GM19395 (cell line): Measurements from ENCODE around the gene ARHGEF25.
A peak's percentile ranks its signal among the peaks of the same experiment; 100 is the strongest.

ENCODE experiments used
- ATAC-seq: cut with Tn5 transposase; IDR thresholded peaks from one replicate; pipeline ENCODE4 v1.9.1; 2021; ENCODE audit warnings: mild to moderate bottlenecking, moderate library complexity; ENCODE audit not compliant: unreplicated experiment

Gene ARHGEF25

DNA sequence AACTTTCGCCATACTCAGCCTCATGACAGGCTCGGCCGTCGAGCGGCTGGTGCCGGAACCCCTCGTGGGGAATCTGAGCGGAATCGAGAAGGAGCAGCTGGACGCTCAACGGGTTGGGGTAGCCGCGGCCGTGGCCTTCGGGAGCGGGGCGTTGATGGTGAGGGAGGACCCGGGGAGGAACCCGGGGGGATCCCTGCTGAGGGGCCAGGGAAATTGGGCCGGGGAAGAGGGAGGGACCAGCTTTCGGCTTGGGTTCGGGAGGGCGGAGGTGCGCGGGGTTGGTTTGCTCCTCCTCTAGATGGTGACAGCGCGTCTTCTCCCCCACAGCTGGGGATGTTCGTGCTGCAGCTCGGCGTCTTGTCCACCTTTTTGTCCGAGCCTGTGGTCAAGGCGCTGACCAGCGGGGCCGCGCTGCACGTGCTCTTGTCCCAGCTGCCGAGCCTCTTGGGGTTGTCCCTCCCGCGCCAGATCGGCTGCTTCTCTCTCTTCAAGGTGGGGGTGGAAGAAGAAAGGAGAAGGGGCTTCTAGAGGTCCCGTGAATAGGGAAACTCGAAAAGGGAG lies 9.8 kb downstream of the ARHGEF25 start:
- no peak for ATAC-seq

DNA sequence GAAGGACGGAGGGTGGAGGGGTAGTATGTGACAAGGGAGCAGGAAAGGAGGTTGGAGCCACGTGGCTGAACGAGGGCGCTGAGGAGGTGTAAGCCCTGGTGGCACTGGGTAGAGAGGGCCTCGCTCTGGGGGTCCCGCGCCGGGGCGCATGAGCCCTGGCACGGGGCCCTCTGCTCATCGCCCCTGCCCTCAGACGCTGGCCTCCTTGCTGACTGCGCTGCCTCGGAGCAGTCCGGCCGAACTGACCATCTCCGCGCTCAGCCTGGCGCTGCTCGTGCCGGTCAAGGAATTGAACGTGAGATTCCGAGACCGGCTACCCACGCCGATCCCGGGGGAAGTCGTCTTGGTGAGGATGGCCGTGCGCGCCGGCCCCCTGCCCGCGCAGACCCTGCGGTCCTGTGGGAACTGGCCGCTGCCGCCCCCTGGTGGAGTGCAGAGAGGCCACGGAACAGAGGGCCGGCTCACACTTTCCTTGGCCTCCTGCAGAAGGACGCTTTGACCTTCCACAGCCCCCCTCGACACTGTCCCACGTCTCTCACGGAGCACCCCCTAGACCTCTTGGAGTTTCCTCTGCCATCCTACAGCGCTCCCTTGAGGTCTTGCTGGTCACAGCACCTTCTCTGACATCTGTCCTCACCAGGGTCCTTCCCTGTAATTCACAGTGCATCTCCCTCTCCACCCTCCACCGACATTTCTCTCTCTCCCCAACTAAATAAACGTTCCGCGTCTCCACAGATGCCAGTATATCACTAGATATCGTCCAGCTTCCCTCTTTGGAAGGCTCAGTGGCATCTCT lies 10.5 kb downstream of the ARHGEF25 start:
- peak; percentile 68 for ATAC-seq

- no peak for ATAC-seq
These were observed 11.3 kb downstream of the ARHGEF25 start for GRCh38 chr12:57622293-57623245.

GRCh38 chr12:57623385-57623784 lies 12.2 kb downstream of the ARHGEF25 start:
- no peak for ATAC-seq

GRCh38 chr12:57623811-57624390 lies 12.7 kb downstream of the ARHGEF25 start:
- ATAC-seq: no peak

DNA sequence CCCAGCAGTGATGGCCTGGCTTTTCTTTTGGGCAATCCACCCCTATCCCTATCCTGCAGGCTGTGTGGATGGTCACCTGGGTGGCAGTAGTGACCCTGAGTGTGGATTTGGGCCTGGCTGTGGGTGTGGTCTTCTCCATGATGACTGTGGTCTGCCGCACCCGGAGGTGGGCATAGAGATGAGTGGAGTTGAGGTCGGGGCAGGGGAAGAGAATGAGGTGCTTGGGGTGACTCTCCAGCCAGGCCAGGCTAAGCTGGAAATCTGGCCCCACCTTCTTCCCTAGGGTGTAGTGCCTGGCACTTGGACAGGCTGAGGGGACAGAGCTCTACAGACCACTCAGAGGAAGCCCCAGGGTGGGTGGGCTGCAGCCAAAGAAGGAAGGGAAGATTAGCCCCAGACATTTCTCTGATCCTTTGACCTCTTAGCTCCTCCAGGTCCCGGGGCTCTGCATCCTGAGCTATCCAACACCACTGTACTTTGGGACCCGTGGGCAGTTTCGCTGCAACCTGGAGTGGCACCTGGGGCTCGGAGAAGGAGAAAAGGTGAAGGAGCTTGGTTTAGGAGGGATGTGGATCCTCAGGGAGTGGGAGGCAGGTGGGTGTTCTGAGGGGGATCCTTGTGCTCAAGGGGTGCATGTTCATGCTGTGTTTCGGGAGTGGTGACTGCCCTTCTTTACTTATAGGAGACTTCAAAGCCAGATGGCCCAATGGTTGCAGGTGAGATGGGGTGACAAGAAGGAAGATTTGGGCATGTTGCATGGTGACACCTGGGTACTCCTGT lies 13.4 kb downstream of the ARHGEF25 start:
- ATAC-seq: no peak

- ATAC-seq: no peak
These were observed 14.2 kb downstream of the ARHGEF25 start for GRCh38 chr12:57625261-57626032.

GRCh38 chr12:57626111-57626920 lies 15.1 kb downstream of the ARHGEF25 start:
- no peak for ATAC-seq

DNA sequence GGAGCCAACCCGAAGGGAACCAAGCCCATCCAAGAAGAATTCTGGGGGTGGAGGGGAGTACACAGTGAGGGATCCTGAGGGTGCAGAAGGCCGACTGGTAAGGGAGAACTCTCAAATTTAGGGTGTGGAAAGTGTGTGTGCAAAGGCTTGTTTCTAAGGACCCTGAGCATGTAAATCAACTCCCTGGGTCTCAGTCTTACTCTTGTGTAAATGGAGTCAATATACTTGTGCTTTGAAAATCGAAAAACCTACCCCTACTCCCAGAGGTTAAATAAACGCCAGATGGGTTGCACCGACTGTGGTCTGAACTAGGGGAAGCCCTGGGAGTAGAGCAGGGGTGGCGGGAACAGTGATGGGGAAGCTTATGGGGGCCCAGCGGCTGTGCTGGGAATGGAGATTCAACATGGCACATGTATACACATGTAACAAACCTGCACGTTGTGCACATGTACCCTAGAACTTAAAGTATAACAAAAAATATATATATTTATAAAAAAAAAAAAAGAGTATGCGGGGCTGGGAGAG lies 15.7 kb downstream of the ARHGEF25 start:
- no peak for ATAC-seq

DNA sequence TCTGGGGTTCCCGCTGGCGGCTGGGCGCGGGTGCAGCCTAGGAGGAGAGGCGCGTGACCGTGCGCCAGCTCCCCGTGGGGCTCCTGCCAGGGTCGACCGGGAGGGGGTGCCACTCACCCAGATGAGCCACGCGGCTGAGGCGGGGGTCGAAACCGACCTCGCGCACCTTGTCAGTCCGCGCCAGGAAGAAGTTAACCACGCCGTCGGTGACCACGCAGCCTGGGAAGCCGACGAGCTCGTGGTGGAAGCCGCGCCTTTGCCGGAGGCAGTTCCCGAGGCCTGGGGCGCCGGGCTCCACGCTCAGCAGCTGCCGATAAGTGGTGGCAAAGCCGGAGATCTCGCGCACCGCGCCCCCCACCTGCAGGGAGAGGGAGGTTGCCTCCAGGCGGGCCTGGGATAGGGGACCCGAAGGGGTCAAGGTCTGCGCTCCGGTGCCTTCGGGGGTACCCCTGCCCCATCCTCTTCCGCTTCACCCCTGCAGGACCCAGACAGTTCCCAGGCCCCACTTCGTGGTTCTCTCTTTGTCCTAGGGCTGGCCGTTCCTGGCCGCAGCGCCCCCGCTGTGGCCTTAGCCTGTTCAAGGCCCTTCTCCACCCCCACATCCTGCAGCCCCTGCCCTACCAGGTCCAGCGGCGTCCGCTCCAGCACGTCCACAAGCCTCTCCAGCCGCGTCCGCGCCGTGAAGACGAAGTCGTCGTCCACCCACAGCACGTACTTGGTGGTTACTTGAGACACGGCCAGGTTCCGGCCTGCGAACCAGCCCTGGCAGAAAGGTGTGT lies 16.5 kb downstream of the ARHGEF25 start:
- no peak for ATAC-seq

- ATAC-seq: no peak
These were observed 17.3 kb downstream of the ARHGEF25 start for GRCh38 chr12:57628280-57629191.

GRCh38 chr12:57629897-57630471 lies 18.7 kb downstream of the ARHGEF25 start:
- ATAC-seq: no peak

DNA sequence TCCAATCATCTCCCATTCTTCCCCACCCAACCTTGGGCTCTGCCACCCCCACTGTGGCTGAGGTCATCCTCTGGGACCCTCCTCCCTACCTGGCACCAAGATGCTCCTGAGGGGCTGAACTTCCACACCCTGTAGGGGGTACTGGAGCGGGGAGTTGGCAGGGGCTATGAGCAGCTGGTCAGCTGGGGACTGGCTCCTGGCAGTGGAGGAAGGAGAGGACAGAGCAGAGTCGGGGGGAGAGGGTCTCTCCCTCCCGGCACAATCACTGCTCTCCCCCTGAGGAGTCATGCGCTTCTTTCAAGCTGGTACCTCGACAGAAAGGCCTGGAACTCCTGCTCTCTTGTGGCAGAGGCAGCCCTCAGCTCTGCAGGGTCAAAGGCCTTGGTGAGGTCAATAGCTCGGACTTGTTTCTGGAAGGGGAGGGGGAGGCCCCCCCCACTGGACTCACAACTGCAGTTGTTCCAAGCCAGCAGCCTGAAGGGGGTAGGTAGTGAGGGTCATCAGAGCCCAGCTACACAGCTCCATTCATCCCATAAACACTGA lies 19.7 kb downstream of the ARHGEF25 start:
- no peak for ATAC-seq

GRCh38 chr12:57631566-57632072 lies 20.4 kb downstream of the ARHGEF25 start:
- no peak for ATAC-seq

GRCh38 chr12:57632073-57632957 lies 21.1 kb downstream of the ARHGEF25 start:
- no peak for ATAC-seq
